GM21576 (cell line): ENCODE data around the gene CCDC138.

Experiments used
- ATAC-seq: cut with Tn5 transposase; IDR thresholded peaks from one replicate; pipeline ENCODE4 v1.9.1; 2021; ENCODE audit warnings: mild to moderate bottlenecking, moderate library complexity; ENCODE audit not compliant: unreplicated experiment

The CCDC138 gene

DNA sequence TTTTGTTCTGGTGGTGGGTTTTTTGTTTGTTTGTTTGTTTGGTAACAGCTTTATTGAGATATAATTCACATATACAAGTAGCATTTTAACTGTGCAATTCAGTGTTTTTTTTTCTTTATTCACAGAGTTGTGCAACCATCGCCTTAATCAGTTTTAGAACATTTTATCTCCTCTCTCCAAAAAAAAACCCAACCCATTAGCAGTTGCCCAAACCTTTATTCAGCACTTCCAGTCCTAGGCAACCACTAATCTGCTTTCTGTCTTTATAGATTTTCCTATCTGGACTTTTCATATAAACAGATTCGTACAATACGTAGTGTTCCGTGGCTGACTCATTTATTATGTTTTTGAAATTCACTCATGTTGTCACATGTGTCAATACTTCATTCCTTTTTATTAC, 38.7 kb downstream of the CCDC138 start:
- ATAC-seq, result no peak

DNA sequence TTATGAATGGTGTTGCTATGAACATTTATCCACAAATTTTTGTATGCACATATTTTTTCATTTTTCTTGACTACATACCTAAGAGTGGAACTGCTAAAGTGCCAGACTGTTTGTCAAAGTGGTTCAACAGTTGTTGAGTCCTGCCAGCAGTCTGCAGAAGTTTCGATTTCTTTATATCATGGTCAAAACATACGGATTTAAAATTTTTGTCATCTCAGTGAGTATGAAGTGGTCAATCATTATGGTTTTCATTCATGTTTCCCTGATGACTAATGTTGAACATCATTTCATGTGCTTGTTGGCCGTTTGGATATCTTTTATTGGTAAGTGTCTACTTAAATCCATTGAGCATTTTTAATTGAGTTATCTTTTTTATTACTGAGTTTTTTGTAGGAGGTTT, 39.2 kb downstream of the CCDC138 start:
- no peak for ATAC-seq

DNA sequence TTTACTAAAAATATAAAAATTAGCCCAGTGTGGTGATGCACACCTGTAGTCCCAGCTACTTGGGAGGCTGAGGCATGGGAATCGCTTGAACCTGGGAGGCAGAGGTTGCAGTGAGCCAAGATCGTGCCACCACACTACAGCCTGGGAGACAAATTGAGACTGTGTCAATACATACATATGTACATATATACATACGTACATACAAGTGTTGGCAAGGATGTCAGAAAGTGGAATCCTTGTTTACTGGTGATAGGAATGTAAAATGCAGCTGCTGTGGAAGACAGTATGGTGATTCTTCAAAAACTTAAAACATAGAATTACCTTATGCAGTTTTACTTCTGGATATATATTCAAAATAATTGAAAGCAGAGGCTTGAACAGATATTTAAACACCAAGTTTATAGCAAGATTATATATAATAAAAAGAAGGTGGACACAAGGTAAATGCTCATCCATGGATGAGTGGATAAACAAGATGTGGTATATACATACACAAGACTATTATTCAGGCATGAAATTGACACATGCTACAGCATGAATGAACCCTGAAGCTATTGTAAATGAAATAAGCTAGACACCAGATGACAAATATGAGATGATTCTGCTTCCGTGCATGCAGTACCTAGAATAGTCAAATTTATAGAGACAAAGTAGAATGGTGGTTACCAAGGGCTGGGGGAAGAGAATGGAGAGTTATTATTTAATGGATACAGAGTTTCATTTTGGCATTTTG, 43.2 kb downstream of the CCDC138 start:
- no peak for ATAC-seq

DNA sequence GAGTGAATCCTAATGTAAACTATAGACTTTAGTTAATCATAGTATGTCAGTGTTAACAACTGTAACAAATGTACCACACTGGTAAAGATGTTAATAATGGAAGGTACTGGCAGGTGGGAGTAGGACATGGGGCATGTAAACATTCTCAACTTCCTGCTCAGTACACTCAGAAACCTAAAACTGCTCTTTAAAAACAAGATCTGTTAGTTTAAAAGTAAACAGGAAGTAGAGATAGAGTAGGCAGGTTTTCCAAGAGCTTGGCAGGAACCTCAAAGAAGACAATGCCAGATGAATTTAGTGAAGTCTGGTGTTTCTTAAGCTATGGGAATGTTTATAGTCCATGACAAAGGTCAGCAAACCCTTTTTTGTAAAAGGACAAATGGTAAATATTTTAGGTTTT, 46.6 kb downstream of the CCDC138 start:
- no peak for ATAC-seq

DNA sequence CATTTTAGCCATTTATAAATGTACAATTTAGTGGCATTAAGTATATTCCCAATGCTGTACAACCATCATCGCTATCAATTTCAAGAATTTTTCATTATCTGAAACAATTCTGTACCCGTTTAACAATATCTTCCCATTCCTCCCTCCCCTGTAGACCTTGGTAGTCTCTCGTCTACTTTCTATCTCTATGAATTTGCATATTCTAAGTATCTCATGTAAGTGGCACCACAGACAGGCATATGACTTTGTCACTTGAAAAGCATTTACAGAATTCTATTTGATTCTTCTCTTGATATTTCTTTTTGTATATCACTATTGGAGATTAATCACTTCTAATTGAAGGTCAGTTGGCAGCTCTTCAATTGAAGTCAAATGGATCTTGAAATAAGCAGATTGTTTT, 48.0 kb downstream of the CCDC138 start:
- ATAC-seq, result no peak

DNA sequence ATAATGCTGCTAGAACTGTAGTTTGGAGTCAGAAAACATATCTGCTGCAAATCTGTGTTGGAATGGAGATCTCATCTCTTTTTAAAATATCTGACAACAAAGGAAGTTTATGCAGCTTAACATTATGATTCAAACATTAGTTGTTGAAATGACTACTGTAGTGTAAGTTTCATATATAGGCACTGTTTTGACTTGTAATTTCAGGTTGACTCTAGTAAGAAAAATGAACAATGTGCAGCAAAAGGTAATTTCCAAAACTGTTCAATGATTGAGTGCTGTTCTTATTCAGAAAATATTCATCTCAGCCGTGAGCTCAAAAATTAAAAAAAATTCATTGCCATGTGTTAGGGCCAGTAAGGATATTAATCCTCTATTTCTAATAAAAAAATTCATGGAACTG, 48.5 kb downstream of the CCDC138 start:
- no peak for ATAC-seq

DNA sequence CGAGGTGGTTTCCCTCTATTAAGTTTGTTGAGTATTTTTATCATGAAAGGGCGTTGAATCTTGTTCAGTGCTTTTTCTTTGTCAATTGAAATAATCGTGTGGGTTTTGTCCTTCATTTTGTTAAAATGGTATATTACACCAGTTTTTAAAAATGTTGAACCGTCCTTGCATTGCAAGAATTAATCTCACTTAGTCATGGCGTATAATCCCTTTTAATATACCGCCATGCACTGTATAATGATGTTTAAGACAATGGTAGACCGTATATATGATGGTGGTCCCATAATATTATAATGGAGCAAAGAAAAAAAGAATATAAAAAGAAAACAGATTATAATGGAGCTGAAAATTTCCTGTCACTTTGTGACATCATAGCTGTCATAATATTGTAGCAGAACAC, 50.6 kb downstream of the CCDC138 start:
- no peak for ATAC-seq

DNA sequence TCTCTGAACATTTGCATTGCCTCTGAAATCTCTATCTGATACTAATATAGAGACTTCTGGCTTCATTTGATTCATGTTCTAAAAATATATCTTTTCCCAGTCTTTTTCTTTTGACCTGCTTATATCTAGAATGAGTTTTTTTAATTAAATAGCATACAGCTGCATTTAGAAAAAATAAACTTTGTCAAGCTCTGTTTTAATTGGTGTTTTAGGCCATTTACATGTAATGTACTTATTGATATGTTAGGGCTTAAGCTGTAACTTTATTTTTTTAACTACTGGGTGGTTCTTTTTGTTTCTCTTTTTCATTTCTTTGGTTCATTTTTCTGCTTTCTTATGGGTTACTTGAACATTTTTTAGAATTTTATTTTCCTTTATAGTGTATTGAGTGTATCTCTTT, 54.9 kb downstream of the CCDC138 start:
- no peak for ATAC-seq

DNA sequence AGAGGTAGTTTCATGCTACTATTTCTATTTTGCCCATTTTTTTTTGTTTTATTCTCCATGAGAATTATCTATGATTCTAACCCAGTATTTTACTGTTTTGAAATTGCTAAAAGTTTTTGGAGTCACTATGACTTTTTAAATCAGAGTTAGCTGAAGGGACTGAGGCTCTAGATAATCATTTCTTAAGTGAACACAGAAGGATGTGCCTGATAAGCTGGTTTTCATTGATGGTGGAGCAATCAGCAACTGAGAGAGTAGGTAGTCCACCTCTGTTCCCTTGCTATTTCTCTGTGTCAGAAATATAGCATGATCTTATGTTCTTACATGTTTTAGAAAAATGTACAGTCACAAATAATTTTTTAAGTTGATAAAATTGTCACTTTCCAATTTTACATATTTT, 59.4 kb downstream of the CCDC138 start:
- no peak for ATAC-seq

DNA sequence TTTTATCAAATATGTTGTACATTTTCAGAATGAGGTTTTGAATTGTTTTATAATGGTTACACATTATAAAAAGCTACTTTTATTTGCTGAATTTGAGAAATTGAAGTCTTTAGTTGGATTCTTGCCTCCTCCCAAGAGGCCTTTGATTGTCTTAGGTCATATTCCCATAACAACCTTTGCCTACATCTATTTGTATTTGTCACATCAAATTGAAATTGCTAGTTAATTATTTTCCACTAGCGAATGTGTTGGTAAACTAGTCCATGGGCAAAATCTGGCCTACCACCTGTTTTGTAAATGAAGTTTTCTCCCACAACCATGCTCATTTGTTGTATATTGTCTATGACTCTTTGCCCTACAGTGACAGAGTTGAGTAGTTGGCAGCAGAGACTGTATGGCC, 60.4 kb downstream of the CCDC138 start:
- no peak for ATAC-seq

DNA sequence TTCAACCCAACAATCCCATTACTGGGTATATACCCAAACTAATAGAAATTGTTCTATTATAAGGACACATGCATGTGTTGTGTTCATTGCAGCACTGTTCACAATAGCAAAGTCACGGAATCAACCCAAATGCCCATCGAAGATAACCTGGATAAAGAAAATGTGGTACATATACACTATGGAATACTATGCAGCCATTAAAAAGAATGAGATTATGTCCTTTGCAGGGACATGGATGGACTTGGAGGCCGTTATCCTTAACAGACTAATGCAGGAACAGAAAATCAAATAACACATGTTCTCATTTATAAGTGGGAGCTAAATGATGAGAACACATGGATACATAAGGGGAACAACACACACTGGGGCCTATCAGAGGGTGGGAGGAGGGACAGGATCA, 65.8 kb downstream of the CCDC138 start:
- ATAC-seq, result no peak

DNA sequence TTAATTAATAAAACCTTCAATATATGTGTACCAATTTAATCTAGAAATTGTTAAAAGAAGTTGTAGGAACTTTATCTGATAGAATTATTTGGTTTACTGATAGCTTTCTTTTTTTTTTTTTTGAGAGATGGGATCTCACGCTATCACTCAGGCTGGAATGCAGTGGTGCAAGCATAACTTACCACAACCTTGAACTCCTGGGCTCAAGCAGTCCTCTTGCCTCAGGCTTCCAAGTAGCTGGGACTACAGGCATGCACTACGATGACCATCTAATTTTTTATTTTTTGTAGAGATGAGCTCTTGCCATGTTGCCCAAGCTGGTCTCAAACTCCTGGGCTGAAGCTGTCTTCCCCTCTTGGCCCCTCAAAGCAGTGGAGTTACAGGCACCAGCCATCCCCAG, 66.8 kb downstream of the CCDC138 start:
- ATAC-seq, result no peak

DNA sequence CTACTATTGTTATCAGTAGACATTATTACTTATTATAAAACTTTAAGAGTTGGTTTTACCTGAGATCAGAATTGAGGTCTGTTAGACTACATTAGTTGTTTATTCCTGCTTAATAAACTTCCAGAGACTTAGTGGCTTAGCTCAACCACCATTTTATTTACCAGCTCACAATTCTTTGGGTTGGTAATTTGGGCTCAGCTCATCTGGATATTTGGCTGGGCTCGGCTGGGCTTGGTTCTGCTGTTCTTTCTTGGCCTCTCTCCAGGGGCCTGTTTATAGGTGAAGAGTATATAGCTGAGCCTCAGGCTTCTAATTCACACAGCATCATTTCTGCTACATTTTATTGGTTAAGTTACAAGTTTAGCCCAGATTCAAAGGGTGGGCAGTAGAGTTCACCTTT, 67.9 kb downstream of the CCDC138 start:
- ATAC-seq, result no peak

DNA sequence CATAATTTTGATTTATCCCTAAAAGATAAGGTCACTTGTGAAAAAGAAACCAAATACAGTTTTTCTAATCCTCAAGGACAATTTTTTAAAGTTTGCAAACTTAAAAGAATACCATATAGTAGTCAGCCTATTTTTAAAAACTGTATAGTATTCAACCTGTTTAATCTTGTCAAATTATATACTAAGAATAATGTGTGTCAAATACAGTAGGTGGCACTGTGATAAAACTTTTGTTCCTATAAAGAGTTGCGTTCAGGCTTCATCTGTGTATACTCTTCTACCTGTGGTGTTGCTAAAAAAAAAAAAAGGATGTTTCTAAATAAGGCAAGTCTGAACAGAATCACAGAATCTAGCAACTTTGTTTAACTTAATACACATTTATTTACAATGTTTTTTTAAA, 68.6 kb downstream of the CCDC138 start:
- ATAC-seq, result no peak

DNA sequence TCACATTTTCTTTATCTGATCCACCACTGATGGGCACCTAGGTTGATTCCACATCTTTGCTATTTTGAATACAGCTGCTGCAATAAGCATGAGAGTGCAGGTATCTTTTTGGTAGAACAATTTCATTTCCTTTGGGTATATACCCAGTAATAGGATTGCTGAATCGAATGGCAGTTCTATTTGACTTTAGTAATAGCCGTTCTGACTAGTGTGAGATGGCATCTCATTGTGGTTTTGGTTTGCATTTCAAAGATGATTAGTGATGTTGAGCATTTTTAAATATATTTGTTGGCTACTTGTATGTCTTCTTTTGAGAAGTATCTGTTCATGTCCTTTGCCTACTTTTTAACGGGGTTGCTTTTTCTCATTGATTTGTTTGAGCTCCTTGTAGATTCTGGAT, 72.3 kb downstream of the CCDC138 start:
- no peak for ATAC-seq

DNA sequence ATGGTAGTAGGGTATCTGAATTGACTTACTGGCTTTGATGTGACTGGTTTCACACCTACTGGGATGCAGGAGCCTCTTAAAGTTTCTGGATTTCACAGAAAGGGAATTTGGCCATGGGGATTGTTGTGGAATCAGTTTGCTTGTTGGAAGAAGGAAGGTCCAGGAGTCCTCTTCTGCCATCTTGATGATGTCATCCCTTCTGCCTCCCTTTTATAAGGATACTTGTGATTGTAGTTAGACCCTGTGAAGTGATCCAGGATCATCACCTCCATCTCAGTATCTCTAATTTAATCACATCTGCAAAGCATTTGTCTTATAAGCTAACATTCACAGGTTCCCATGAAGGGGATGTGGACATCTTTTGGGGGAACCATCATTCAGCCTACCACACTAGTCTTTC, 79.5 kb downstream of the CCDC138 start:
- no peak for ATAC-seq

DNA sequence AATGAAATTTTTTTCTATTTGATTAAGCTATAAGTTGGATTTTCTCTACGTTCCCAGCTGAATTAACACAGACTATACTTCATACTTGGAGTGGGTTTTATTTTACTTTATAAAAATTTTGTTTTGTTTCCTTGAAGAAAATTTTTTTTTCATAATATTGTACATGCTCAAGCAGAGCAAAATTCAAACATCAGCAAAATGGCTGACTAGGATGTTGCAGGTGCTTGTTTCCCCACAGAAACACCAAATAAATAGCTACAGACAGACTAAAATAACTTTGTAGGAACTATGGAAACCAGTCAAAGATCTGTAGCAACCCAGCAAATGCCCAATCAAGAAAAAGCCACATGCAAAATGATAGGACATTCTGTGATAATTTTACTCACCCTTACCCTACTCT, 82.3 kb downstream of the CCDC138 start:
- no peak for ATAC-seq

DNA sequence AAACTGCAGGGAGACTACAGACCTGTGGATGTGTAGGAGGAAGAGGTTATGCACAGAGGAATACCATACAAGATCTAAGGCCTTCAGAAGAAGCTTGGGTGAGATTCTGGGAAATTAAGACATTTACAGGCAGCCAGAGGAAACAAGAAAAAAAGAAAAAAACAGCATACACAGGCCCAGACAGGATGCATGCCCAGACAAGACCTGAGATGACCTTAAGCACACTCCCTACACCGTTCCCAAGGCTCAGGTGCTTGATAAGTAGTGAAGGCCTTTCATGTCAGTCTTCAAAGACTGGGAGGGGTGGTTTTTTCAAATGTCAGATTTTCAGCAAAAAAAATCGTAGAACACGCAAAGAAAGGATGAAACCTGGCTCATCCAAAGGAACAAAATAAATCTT, 83.0 kb downstream of the CCDC138 start:
- ATAC-seq, result no peak

DNA sequence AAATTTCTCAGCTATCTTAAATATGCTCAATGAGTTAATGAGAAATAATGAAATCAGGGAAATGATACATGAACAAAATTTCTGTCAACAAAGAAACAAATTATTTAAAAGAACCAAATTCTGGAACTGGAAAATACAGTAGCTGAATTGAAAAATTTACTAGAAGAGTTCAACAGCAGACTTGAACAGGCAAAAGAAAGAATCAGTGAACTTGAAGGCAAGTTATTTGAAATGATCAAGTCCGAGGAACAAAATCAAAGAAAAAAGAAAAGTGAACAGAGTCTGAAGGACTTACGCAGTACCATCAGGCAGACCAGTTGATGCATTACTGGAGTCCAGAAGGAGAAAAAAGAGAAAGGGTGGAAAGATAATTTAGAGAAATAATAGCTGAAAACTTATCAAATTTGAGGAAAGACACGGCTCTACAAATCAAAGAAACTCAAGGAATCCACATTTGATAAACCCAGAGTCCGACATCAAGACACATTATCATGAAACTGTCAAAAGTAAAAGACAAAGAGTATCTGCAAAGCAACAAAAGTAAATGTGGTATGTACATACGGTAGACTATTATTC, 83.6 kb downstream of the CCDC138 start:
- ATAC-seq, result no peak

DNA sequence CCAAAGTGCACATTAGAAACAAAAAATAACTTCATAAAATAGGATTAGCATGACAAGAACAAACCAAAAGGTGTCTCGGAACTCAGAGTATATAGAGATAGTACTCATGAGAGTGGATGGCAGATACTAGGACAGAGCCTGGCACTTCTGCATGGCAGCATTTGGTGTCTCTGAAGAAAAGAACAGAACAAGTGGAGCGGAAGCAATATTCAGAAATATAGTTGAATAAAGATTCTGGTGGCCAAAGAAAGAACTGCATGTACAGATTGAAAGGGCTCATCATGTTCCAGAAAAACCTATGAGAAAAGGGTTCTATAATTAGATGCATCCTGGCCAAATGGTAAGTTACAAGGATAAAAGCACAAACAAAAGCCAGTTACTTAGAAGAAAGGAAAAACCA, 90.9 kb downstream of the CCDC138 start:
- no peak for ATAC-seq

DNA sequence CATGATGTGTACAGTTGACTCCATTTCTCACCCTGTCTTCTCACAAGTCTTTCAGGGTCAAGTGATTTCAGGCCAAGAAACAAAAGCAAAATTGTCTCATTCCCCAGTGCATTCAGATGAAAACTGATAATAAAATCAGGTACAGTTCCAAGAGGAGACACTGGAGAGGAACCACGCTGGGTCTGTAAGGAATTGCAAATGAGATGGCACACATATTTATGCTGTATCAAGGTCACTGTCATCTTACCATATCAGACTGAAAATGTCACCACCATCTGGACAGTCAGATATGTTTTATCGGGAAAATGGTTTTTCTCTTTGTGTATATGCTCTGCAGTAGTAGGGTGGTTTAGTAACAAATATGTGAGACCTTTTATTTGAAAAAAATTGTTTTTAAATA, 91.7 kb downstream of the CCDC138 start:
- no peak for ATAC-seq

DNA sequence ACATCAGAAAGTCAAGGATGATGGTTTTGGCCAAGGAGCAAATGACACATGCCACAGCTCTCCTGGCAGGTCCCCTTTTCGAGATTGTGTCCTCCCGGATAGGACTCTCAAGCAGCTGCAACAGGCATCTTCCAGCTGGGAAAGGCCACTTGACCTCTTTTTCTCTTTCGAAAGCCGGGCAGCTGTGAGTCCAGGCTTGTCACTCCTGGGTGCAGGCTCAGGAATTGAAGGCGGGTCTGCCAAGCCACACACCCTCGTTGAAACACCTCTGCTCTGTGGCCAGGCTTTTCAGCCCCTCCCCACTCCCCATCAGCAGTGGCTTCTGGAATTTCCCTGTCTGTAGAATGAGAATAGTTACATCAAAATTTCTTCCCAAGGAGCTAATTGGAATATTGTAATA, 98.0 kb downstream of the CCDC138 start:
- ATAC-seq, result no peak

DNA sequence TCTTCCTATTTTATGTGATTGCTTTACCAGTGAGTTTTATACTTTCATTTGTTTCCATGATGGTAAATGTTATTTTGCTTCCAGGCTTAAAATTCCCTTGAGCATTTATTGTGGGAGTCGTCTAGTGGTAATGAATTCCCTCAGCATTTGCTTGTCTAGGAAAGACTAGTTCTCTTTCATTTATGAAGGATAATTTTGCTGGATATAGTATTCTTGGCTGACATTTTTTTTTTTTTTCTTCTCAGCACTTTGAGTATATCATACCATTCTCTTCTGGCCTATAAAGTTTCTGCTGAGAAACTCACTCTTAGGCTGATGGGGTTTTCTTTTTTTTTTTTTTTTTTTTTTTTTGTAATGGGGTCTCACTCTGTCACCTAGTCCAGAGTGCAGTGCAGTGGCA, 103.3 kb downstream of the CCDC138 start:
- ATAC-seq, result no peak
